AG20443 (cell line): Measurements from ENCODE around the gene PTPN7.
A peak's percentile ranks its signal among the peaks of the same experiment; 100 is the strongest.
"Not testable (repeated sequence)": the region's sequence is repeated elsewhere in the genome, so short reads cannot be mapped to it uniquely, and the experiment has no call there.

Experiments
- DNase-seq: peaks from one replicate; pipeline ENCODE4 v3.0.0; 2012; ENCODE audit warnings: low spot score, mixed read lengths

Gene PTPN7

GRCh38 chr1:202189001-202189790 is 28.8 kb upstream of the PTPN7 start:
- DNase-seq, result peak; percentile 71

GRCh38 chr1:202187697-202188407 is 27.4 kb upstream of the PTPN7 start:
- no peak for DNase-seq

- no peak for DNase-seq
These were observed 26.8 kb upstream of the PTPN7 start for GRCh38 chr1:202187041-202187671.

GRCh38 chr1:202186327-202186726 is 25.9 kb upstream of the PTPN7 start:
- no peak for DNase-seq

GRCh38 chr1:202184750-202185460 is 24.5 kb upstream of the PTPN7 start:
- DNase-seq, result peak; percentile 90

- no peak for DNase-seq
These were observed 21.9 kb upstream of the PTPN7 start for GRCh38 chr1:202182040-202182877.

GRCh38 chr1:202181586-202181985 is 21.2 kb upstream of the PTPN7 start:
- no peak for DNase-seq

GRCh38 chr1:202180751-202181139 is 20.3 kb upstream of the PTPN7 start:
- not testable (repeated sequence) for DNase-seq

GRCh38 chr1:202179828-202180750 is 19.7 kb upstream of the PTPN7 start:
- no peak for DNase-seq

GRCh38 chr1:202176949-202177927 is 16.8 kb upstream of the PTPN7 start:
- DNase-seq, result no peak

GRCh38 chr1:202173993-202174392 is 13.6 kb upstream of the PTPN7 start:
- DNase-seq, result no peak

- no peak for DNase-seq
These were observed 11.6 kb upstream of the PTPN7 start for GRCh38 chr1:202172015-202172355.

- no peak for DNase-seq
These were observed 11.1 kb upstream of the PTPN7 start for GRCh38 chr1:202171292-202172014.

GRCh38 chr1:202170726-202171125 is 10.3 kb upstream of the PTPN7 start:
- no peak for DNase-seq

- DNase-seq, result no peak
These were observed 8.5 kb upstream of the PTPN7 start for GRCh38 chr1:202168861-202169260.

GRCh38 chr1:202167708-202168415 is 7.5 kb upstream of the PTPN7 start:
- peak; percentile 89 for DNase-seq

- not testable (repeated sequence) for DNase-seq
These were observed 6.7 kb upstream of the PTPN7 start for GRCh38 chr1:202167054-202167453.
